SH-SY5Y (cell line): ENCODE results near the gene NOL4L.

Source experiments
- GATA2 ChIP-seq: IDR thresholded peaks from 2 replicates; pipeline ENCODE4 v1.6.1; 2011; ENCODE audit warnings: mild to moderate bottlenecking, low read depth, low read length
- GATA3 ChIP-seq: IDR thresholded peaks from 2 replicates; pipeline ENCODE4 v1.6.1; 2011; ENCODE audit warnings: low read depth, mild to moderate bottlenecking, low read length, moderate library complexity

- TF ChIP-seq GATA2 (no peak), GATA3 (no peak)
Measured at GRCh38 chr20:32476684-32477593, 108.2 kb downstream of the NOL4L start.
